ENCODE data around the gene PLOD3. TPM values are rescaled to one million over a fixed set of nuclear protein-coding genes. Genes with fewer than 3 reads are reported as not detected.

PLOD3 gene
- total RNA-seq, 1 donor from 2014 or later = 65.4 TPM

DNA sequence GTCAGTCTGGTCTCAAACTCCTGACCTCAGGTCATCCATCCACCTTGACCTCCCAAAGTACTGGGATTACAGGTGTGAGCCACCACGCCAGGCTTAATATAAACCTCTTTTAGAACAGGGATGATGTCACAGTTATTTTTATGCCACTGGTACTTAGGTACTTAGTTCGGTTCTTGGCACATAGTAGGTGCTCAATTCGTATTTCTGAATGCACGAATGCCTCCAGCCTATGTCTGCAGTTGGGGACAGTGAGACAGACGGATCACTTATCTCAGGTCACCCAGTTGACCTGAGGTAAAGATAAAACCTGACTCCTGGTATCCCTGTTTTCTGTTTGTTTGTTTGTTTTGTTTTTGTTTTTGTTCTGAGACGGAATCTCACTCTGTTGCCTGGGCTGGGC is 31.2 kb downstream of the PLOD3 start:
- DNase-seq (ENCODE audit: low read depth, low spot score) = no peak

DNA sequence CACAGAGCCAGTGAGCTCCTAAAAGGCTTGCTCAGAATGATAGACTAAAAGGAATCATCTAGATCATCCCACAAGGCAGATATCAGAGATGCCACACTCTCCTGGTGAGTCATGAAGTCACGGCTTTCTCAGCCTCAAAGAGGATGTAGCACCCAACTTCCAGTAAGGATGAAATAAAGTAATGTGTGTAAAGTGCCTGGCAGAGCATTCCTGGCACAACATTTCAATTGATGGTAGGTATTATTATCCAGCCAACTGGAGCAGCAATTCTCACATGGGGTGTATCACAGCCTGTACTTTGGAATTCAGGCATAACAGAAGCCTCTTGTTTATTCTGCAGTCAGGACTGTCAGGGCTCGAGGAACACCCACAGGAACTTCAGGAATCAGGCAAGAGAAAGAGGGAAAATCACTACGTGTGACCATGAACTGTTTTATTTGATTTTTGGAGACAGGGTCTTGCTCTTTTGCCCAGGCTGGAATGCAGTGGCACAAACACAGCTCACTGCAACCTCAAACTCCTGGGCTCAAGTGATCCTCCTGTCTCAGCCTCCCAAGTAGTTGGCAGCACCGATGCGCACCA is 32.0 kb downstream of the PLOD3 start:
- no peak for DNase-seq (ENCODE audit: low read depth, low spot score)

DNA sequence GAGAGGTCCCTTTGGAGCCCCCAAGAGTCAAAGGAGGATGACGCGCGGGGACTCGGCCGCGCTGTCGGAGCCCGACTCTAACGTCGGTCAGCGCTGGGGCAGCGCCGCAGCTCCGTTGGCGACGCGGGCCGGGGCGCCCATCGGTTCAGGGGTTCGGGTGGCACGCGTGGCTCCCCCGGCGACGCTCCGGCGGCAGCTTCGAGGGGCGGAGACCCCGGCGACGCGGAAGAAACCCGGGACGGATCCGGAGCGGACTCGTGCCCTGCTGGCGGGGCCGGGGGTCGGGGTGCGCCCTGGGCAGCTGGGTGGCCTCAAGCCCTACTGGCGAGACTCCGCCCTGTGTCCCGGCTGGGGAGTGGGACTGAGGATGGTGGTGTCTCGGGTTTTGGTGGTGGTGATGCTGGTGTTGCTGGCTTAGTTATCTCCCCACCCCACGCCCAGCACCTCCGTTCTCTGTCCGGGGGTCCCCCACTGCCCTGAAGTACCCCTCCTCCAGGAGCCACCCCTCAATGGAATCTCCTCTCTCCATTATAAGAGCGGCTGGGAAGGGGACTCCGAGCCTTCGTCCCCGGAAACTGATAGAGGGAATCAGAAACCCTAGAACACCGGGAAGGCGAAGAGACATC is 37.1 kb downstream of the PLOD3 start, which contains the start of gene NAT16:
NAT16 (minus strand) TSS at position 164 of the 626 bp plus-strand sequence. CDS start 5,486 bp downstream, outside the sequence.
- no peak for DNase-seq (ENCODE audit: low read depth, low spot score)

DNA sequence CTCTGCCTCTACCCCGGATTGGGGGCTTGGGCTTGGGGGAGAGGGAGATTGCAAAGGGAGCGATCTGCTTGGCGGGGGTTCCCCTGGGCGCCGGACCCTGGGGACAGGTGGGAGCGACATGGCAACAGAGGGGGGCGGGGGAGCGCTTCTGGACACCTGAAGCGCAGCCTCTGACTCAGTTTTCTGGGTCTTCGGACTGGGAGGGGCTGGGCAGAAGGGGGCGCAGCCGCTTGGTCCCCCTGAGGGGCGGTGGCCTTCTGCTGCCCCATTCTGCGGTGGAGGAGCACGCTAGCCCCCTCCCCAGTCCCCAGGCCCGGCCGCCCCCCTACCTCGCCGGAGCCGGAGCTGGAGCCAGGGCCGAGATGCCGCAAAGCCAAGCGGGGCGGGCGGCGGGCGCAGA is 37.7 kb downstream of the PLOD3 start:
- no peak for DNase-seq (ENCODE audit: low read depth, low spot score)

DNA sequence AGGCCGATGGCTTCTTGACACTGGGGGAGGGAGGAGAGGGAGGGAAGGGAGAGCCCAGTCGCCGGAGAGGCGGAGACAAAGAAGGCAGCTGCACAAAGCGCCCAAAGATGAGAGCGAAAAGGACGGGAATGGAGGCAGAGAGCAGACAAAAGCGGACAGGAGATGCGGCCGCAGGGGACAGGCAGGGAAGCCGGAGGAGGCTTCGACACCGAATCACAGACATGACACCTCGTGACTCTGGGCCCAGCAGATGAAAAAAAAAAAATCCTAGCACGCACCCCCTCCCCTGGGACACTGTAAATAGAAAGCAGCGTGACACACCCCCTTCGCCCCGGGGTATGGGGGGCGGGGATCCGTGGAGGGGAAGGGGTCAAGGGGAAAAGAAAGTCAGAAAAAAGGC is 38.3 kb downstream of the PLOD3 start:
- DNase-seq (ENCODE audit: low read depth, low spot score) = no peak

DNA sequence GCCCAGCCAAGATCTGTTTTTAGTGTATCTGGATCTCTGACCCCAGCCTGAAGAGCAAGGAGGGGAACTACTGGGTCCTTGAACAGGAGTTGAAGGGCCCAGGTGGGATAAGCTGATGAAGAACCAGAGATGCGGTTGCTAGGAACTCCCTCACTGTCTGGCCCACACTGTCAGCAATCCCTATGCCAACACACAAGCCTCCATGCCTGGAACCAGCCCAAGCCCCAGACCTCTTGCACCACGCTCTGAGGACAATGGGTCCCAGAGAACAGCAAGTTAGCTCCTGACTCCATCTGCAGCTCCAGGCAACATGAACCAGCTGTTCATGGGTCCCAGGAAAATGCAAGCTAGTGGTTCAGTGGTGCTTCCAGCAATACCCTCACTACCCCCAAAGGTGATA is 39.7 kb downstream of the PLOD3 start:
- no peak for DNase-seq (ENCODE audit: low read depth, low spot score)

DNA sequence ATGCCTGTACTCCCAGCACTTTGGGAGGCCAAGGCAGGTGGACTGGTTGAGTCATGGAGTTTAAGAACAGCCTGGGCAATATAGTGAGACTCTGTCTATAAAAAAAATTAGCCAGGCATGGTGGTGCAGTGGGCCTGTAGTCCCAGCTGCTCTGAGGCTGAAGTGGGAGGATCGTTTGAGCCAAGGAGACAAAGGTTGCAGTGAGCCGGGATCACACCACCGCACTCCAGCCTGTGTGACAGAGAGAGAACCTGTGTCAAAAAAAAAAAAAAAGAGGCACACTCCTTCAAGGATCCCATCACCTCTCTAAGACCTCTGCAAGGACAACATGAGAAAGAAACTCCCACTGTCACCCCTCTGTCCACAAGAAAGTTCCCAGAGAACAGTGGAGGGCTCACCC is 41.7 kb downstream of the PLOD3 start:
- DNase-seq (ENCODE audit: low read depth, low spot score) = no peak

DNA sequence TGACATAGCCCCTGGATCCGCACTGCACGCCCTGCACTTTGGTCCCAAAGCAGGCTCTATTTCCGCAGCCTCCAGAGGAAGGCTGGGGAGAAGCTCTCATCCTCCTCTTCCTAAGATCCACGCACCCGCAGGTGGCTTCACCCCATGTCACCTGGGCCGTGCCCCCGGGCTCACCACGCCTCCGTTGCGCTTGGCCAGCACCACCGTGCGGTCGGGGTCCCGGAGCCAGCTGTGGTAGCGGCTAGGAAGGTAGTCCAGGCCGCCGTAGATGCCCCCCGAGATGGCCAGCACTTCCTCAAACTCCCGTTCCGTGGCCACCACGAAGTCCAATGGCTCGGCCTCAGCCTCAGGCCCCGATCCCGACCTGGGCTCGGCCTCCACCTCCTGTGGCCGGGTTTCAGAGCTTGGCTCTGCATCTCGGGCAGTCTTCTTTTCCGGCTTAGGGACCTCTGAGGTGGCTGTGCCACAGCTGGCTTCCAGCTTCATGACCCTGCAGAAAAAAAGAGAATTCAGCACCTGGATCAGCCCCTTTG is 43.0 kb downstream of the PLOD3 start:
- no peak for DNase-seq (ENCODE audit: low read depth, low spot score)

DNA sequence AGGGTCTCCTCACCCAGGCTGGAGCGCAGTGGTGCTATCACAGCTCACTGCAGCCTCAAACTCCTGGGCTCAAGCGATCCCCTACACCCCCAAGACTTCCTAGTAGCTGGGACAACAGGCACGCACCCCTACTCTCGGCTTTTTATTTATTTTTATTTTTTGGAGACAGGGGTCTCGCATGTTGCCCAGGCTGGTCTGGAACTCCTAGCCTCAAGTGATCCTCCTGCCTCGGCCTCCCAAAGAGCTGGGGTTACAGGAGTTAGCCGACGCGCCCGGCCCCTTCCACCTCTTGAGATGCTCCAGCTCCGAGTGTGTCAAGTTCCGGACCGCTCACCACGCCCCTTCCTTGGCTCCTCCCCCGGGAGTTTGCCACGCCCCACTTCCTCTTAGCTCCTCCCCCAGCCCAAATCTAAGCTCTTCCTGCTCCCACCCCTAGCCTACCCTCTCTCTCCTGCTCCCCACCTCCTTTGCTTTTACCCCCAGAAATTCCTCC is 43.6 kb downstream of the PLOD3 start:
- DNase-seq (ENCODE audit: low read depth, low spot score) = no peak

DNA sequence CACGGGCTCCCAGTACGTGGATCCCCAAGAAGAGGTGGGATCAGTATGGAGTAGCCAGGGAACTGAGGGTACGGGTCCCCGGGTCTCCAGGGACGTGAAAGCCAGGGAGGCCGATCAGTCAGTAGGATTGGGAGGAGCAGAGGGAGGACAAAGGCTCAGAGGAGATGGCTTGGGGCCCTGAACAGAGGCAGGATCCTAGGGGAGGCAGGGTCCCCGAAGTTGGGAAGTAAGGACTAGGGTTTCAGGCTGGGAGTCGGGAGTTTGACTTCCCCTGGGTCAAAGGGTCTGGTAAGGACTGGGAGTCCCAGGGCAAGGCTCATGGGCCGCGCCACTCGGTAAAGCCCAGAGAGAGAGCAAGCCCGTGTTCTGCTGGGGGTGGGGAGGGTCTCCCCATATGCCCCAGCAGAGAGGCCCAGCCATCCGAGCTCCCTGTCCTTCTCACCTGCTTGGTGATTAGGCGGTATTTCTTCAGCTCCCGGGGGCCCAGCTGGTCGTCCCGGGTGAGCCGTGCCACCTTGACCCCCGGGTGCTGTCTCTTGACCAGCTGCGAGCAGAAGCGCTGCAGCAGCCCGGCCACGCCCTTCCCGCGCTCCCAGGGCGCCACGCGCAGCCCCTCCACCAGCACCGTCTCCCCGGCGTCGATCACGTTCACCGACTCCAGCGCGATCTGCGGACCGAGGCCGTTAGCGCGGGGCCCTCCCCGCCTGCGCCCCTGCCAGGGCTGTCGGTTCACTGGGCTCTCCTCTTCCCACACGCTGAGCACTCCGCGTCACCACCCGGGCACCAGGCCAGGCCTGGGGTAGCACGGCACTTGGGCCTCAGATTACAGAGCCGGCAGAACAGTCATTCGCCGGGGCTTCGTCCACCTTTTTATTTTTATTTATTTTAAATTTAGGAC is 44.3 kb downstream of the PLOD3 start:
- no peak for DNase-seq (ENCODE audit: low read depth, low spot score)

DNA sequence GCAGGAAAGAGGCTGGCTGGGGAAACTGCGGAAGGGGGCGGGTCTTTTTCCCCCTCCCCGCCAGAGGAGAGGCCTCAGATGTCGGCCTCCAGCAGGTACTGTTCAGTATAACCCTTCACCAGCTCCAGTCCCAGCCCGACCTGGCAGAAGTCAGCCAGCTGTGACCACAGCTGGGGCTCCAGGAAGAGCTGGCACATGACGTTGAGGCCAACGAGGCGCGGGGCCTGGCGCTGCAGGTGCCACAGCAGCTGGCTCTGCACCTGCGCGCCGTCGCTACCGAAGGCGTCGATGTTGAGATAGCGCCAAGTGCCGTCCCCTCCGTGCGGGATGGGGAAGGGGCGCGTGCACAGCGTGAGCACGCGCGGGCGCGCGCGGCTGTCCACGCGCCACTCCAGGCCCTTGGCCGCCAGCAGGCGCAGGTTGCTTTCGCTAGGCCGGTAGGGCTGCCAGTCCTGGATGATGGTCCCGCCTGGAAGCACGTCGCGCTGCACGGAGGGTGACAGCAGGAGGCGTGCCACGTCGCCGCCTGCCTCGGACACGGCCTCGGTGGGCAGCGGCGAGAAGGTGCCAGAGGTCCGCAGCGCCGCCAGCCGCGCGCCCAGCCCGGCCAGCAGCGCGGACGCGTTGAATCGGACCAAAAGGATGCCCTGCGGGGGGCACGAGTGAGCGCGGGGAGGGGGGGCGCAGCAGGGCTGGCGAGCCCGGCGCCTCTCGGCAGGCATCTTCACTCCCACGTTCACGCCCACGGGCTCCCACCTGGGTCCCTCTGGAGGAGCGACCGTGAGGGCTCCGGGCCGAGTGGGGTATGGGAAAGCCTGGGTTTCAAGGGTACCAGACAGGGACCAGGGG is 45.2 kb downstream of the PLOD3 start:
- no peak for DNase-seq (ENCODE audit: low read depth, low spot score)

DNA sequence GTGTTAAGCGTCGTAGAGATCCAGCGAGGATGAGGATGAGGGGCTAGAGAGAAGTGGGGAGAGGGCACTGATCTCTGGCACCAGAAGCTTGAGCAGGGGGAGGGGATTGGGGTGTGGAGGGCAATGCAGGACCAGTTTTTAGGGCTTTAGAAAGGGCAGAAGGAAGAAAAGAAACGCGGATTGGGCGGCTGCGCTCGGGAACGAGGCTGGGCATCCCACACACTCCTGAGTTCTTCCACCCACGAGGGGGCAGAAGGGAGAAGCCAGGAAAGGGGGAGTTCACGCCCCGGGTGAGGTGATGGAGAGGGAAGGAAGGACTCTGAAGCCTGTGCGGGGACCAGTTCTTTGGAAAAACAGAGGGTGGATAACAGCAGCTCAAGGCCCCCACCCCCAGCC is 45.9 kb downstream of the PLOD3 start:
- no peak for DNase-seq (ENCODE audit: low read depth, low spot score)

DNA sequence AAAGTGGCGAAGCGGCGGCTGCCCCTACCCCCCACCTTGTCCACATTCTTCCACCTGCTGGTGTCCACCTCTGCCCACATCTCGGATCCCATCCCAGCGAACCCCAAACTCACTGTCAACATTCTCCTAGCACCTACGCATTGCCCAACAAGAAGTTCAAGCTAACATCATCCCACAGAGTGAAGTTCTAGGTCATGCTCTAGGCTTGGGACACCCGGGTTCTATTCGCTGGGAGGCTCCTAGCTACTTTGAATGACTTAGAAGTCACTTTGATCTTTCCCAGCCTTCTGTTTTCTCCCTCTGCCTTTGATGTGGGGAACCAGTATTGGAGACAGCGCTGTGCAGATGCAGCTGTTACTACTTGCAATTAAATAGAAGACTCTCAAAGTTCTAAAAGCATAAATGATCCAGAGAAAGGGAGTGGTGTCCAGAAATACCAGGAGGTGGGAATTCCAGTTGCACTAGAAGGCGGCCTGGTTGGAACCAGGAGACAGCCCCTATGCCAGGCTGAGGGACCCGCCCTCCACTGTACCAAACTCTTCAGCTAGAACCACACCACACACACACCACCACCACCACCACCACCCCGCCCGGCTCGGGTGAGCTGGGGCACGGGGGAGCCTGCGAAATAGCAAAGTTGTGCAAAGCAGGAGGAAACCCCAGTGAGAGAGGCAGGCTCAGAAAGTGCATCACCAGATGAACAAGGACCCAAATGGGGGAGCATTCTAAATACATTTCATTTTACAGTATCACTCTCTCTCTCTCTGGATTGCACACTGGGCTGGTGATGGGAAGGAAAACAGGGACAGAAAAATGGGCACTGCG is 46.6 kb downstream of the PLOD3 start:
- DNase-seq (ENCODE audit: low read depth, low spot score) = no peak

DNA sequence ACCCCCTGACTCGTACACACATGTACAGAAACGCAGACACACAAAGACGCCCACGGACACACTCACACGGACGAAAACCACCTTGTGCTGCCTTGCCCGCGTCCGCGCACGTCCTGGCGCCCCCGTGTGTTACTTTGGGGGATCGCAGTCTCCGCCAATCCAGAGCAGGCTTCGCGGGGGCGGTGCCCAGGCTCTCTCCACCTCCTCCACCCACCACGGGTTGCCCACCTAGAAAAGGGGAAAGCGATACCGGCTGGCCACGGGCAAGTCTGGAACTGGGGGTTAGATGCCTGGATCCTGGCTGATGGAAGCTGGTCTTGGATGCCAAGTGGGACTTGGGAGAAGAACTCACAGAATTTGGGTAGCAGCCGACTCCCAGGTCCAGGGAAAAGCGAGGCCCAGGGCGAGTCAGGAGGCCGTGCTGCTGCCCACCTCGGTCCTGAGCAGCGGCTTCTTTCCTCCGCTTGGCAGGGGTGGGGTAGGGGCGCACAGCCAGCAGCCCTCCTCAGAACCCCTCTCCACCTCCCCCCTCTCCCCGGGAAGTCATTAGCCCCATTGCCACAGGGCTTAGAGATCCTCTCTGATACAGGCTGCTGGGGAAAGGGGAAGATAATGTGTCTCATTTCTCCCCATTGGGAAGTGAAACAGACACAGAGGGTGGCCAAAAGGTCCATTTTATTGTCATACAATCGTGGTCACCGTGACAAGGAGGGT is 47.4 kb downstream of the PLOD3 start:
- no peak for DNase-seq (ENCODE audit: low read depth, low spot score)

DNA sequence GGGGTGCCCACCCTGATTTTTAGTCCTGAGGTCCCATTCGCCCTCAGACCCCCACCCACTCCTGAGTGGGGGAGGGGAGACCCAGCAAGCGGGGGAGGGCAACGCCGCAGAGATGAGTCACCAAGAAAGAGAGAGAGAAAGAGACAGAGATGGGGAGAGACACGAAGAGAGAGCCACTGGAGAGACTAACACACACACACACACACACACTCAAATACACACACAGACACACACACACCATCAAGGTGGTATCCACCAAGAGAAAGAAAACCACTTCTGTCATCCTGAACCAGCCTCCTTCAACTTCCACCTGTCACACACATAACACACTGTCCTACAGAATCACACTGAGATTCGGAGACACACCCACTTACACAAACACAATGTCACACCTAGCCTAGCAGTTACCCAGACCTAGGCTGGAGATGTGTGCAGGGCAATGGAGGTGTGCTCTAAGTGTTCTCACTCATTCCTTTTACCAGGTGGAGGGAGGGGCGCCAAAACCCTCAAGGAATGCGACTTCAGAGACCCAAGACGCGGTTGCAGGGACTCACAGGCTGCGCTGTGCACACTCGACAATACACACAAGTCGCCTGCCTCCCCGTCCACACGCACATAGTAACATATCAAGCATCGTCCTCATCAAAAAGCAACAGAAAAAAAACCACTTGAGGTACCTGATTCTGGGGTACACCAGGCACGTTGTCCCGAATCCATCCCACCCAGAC is 48.1 kb downstream of the PLOD3 start:
- no peak for DNase-seq (ENCODE audit: low read depth, low spot score)

DNA sequence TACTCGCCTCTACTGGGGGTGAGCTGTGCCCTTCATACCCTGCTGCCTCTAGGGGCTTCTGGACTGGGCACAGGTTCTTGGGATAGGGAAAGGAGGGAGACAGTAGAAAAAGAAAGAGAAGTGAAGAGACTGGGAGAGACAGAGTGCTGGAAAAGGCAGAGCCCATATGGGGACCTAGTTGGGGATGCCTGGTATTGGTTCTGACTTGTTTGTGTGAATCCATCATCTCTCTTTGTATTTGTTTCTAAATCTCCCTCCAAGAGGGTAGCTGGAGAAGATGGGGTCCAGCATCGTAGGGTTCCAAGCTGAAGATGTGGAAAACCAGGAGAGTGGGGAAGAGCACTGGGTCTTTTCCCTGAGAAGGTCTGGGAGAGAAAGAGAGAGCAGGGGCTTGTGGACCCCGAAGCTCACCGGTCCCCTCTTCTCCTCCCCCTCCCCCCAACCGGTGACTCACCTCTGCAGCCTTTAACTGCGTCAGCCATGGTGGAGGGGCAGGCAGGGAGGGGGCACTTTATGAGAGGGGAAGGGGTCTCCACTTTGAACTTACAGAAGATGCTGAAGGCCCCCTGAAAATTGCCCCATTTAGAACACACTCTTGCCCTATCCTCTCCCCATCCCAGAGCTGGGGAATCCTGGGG is 48.9 kb downstream of the PLOD3 start:
- DNase-seq (ENCODE audit: low read depth, low spot score) = no peak

DNA sequence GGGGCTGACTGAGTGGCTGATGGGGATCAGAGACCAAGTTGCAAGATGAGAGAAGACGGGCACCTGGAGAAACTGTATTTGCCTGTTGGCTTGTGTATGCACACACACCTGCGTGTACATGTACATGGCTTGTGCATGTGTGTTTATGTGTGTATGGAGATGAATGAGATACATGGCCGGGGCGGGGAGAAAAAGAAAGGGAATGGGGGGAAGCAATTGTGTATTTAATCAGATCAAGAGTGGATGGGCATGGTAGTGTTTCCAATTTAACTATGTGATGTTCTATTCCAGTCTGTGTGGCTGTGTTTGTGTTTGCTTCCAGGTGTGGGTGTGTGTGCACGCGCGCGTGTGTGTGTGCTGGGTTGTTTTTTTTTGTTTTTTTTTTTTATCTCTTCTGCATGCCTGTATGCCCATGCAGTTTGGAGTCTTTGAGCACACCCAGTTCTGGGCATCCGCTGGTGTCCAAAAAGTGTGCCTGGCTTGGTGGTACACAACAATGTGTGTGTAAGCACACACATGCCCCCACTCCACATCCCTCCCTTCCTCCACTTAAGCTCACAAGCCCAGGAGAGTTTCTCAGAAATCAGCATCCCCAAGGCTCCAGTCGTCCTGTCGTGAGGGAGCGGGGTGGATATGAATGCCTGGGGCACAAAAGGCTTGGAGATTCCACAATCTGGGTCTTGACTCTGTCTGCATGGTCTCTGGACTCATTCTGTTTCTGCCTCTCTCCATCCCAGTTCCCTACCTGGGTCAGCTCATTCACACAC is 49.6 kb downstream of the PLOD3 start:
- no peak for DNase-seq (ENCODE audit: low read depth, low spot score)

Measured in pulmonary artery endothelial cell (primary cell).